HepG2 (cell line): Measurements from ENCODE around the gene SSBP2. TPM values are rescaled to one million over a fixed set of nuclear protein-coding genes. Genes with fewer than 3 reads are reported as not detected.

Experiments
- ATAC-seq: fragments of 200-7000 bp; cut with Tn5 transposase; 3 replicates; pipeline ENCODE4 v1.9.1; 2020; ENCODE audit warnings: mild to moderate bottlenecking, moderate library complexity
- Bru-seq: library from RNA; stranded (reverse); fragments of 400-500 nt; gene quantifications from one replicate; lab custom pipeline; 2021; lab: Mats Ljungman, UMichigan
- BruChase-seq, 2 experiments: library from RNA; stranded (reverse); fragments of 400-500 nt; gene quantifications; one replicate each; lab custom pipeline; 2021; lab: Mats Ljungman, UMichigan
- BruUV-seq: library from RNA; stranded (reverse); fragments of 400-500 nt; replicated peaks from 2 replicates; lab custom pipeline; 2021; lab: Mats Ljungman, UMichigan
- CTCF ChIA-PET: fragments of 300-600 bp; formaldehyde crosslinking; extraction: SDS; loops from one replicate; lab custom pipeline; 2021; ENCODE audit warnings: low total read pairs, inconsistent platforms, low intra/inter-chr PET ratio; lab: Yijun Ruan, JAX
- POLR2A ChIA-PET: fragments of 350-600 bp; sonication (Branson Sonifier 250); formaldehyde crosslinking; loops from one replicate; lab custom pipeline; 2020; ENCODE audit warnings: antibody characterized with exemption, inconsistent platforms; lab: Yijun Ruan, JAX
- DNase-seq: peaks from one replicate; pipeline ENCODE4 v3.0.0-alpha.2; 2015; ENCODE audit warnings: low spot score
- FAIRE-seq: peaks from 3 replicates; lab custom pipeline; 2011; peaks lifted over from hg19 to GRCh38; lab: Jason Lieb, UNC
- H2AFZ ChIP-seq: one replicate; pipeline ENCODE4 v1.6.1; 2011; ENCODE audit warnings: low read length, inconsistent platforms
- H3K27ac ChIP-seq: fragments of 300-600 bp; 3 replicates; pipeline ENCODE4 v1.8.0; 2011; ENCODE audit warnings: mixed run types, mild to moderate bottlenecking, mixed read lengths, low read length, inconsistent platforms; ENCODE audit not compliant: insufficient read depth; ENCODE audit errors: extremely low read length
- H3K27me3 ChIP-seq, 2 experiments: fragments of 200-600 bp in 1 of 2; 2 replicates in 1 of 2; 3 replicates in 1 of 2; pipeline versions ENCODE4 v1.6.0 to v1.8.0; 2011; ENCODE audit warnings: low read length in 2 of 2, mild to moderate bottlenecking in 2 of 2, moderate library complexity in 2 of 2, inconsistent platforms in 1 of 2; ENCODE audit not compliant: insufficient read depth in 2 of 2, control insufficient read depth in 1 of 2
- H3K36me3 ChIP-seq, 2 experiments: fragments of 200-600 bp in 1 of 2; replicated peaks in 1 of 2; 2 replicates in 1 of 2; 3 replicates in 1 of 2; pipeline versions ENCODE4 v1.5.1 to v1.8.0; 2011; ENCODE audit warnings: low read length in 2 of 2, inconsistent platforms in 1 of 2; ENCODE audit not compliant: insufficient read depth in 2 of 2, control insufficient read depth in 1 of 2
- H3K4me1 ChIP-seq: 2 replicates; pipeline ENCODE4 v1.5.1; 2012; ENCODE audit warnings: low read length, inconsistent platforms; ENCODE audit not compliant: insufficient read depth
- H3K4me2 ChIP-seq: 2 replicates; pipeline ENCODE4 v1.6.0; 2011; ENCODE audit warnings: low read depth, low read length, inconsistent platforms
- H3K4me3 ChIP-seq, 3 experiments: fragments of 200-600 bp in 1 of 3; sonication (generic), shearing (Covaris generic) in 1 of 3; replicated peaks in 1 of 3; 2 replicates each; pipeline ENCODE4 v1.5.1; 2011 to 2016; ENCODE audit warnings: low read length in 3 of 3, inconsistent platforms in 2 of 3, low read depth in 2 of 3, mild to moderate bottlenecking in 2 of 3, control low read depth in 1 of 3, mixed read lengths in 1 of 3; ENCODE audit not compliant: insufficient read depth in 1 of 3
- H3K79me2 ChIP-seq: one replicate; pipeline ENCODE4 v1.6.1; 2011; ENCODE audit warnings: low read length, inconsistent platforms; ENCODE audit not compliant: insufficient read depth
- H3K9ac ChIP-seq: 2 replicates; pipeline ENCODE4 v1.6.0; 2011; ENCODE audit warnings: mild to moderate bottlenecking, low read depth, low read length, inconsistent platforms; ENCODE audit not compliant: insufficient read depth
- H3K9me3 ChIP-seq: 2 replicates; pipeline ENCODE4 v1.5.1; 2012; ENCODE audit warnings: mild to moderate bottlenecking, low read length
- H4K20me1 ChIP-seq: 2 replicates; pipeline ENCODE4 v1.6.0; 2011; ENCODE audit warnings: inconsistent platforms, mild to moderate bottlenecking, low read length, moderate library complexity; ENCODE audit not compliant: insufficient read depth
- CCAR2 ChIP-seq: fragments of 200-400 bp; formaldehyde crosslinking; optimal IDR thresholded peaks from 2 replicates; pipeline ENCODE3; 2018; ENCODE audit warnings: low read depth, mild to moderate bottlenecking, low read length, moderate library complexity
- EEA1 ChIP-seq: sonication (generic); formaldehyde crosslinking; IDR thresholded peaks from 2 replicates; pipeline ENCODE4 v1.5.1; 2020; ENCODE audit warnings: mild to moderate bottlenecking, missing genetic modification reagents, borderline replicate concordance
- FIP1L1 ChIP-seq: fragments of 200-400 bp; formaldehyde crosslinking; IDR thresholded peaks from 2 replicates; pipeline ENCODE4 v1.6.1; 2018; ENCODE audit warnings: low read depth, mild to moderate bottlenecking, low read length, moderate library complexity, borderline replicate concordance; ENCODE audit not compliant: insufficient read depth
- FOXP1 ChIP-seq, 2 experiments: fragments of 450-650 bp in 1 of 2; IDR thresholded peaks; 2 replicates each; pipeline ENCODE4 v1.6.1; 2017 to 2018; ENCODE audit warnings: antibody characterized with exemption in 1 of 2
- MED13 ChIP-seq: sonication (generic); formaldehyde crosslinking; IDR thresholded peaks from 2 replicates; pipeline ENCODE4 v1.5.0; 2020; ENCODE audit warnings: missing genetic modification reagents
- SAP130 ChIP-seq: IDR thresholded peaks from 2 replicates; pipeline ENCODE4 v1.6.1; 2016; ENCODE audit warnings: low read depth
- SP5 ChIP-seq: IDR thresholded peaks from 2 replicates; pipeline ENCODE4 v1.6.1; 2016; ENCODE audit warnings: low read depth, borderline replicate concordance
- TP53 ChIP-seq: sonication (generic); formaldehyde crosslinking; conservative IDR thresholded peaks from 2 replicates; pipeline ENCODE4 v1.4.0; 2020; ENCODE audit warnings: missing genetic modification reagents
- ZNF34 ChIP-seq: sonication (generic); formaldehyde crosslinking; IDR thresholded peaks from 2 replicates; pipeline ENCODE4 v1.4.0; 2020; ENCODE audit warnings: mild to moderate bottlenecking, missing genetic modification reagents, borderline replicate concordance
- ZNF577 ChIP-seq: sonication (generic); formaldehyde crosslinking; IDR thresholded peaks from 2 replicates; pipeline ENCODE4 v1.4.0; 2020; ENCODE audit warnings: mild to moderate bottlenecking, low read depth, missing genetic modification reagents, borderline replicate concordance
- ZNF777 ChIP-seq: sonication (generic); formaldehyde crosslinking; IDR thresholded peaks from 2 replicates; pipeline ENCODE4 v1.4.0; 2020; ENCODE audit warnings: missing genetic modification reagents
- WGBS: methylation state at CpG from one replicate; pipeline ENCODE4 v1.1.6; 2017; ENCODE audit warnings: low lambda C conversion rate; 5-methylcytosine and 5-hydroxymethylcytosine counted together
- in situ Hi-C: cut with HindIII; loops from 2 replicates; pipeline ENCODE4 v1.10.0; 2017; ENCODE audit warnings: low pct_unique_long_range_greater_than_20kb; ENCODE audit not compliant: extremely low pct_ligation_motif_present
- intact Hi-C: fragments of 100-400 bp; cut with micrococcal nuclease; formaldehyde crosslinking; loops from one replicate; pipeline ENCODE4 v1.10.0; 2022; ENCODE audit not compliant: unreplicated experiment
- long read RNA-seq, 2 experiments: library from RNA in 1 of 2; library from polyadenylated mRNA in 1 of 2; stranded (forward) in 1 of 2; unstranded in 1 of 2; transcript quantifications; one replicate each; pipeline ENCODE4 v2.0.0, GENCODE V29; 2019 to 2022
- polyA minus RNA-seq, 3 experiments: library from RNA; depleted of rRNA, polyadenylated mRNA; stranded (reverse); fragments of >200 nt; gene quantifications; 2 replicates each; pipeline ENCODE4 v1.2.3, GENCODE V29; 2011; ENCODE audit warnings: low replicate concordance in 1 of 3
- polyA plus RNA-seq, 8 experiments: library from polyadenylated mRNA; depleted of rRNA in 3 of 8; stranded (reverse) in 7 of 8; unstranded in 1 of 8; fragments of >200 nt; fragmentation: Illumina TruSeq in 4 of 8; extraction: Trizol in 4 of 8; gene quantifications; 2 replicates each; pipeline versions ENCODE4 v1.2.1 to v1.2.3, GENCODE V29; 2011 to 2016; ENCODE audit warnings: low read depth in 4 of 8, missing spikeins in 1 of 8, mixed read lengths in 1 of 8; ENCODE audit not compliant: insufficient read depth in 1 of 8
- total RNA-seq, 5 experiments: library from RNA; depleted of rRNA; stranded (reverse); fragments of >200 nt; fragmentation: Illumina TruSeq; extraction: Trizol; gene quantifications; 2 replicates each; pipeline ENCODE4 v1.2.3, GENCODE V29; 2016; ENCODE audit warnings: low read depth in 1 of 5
- TF ChIP-seq, protein P1 (sequence below): sonication (generic); formaldehyde crosslinking; IDR thresholded peaks from 2 replicates; pipeline ENCODE4 v1.8.1; 2023; ENCODE audit warnings: mild to moderate bottlenecking, missing genetic modification reagents
- TF ChIP-seq, protein P2 (sequence below): sonication (generic); formaldehyde crosslinking; IDR thresholded peaks from 2 replicates; pipeline ENCODE4 v1.4.0; 2020; ENCODE audit warnings: missing genetic modification reagents
- TF ChIP-seq, protein P3 (sequence below): sonication (generic); formaldehyde crosslinking; IDR thresholded peaks from 2 replicates; pipeline ENCODE4 v1.8.1; 2023; ENCODE audit warnings: mild to moderate bottlenecking, missing genetic modification reagents, borderline replicate concordance

The SSBP2 gene
- total RNA-seq (2016; rRNA removed; fragmentation: Illumina TruSeq; extraction: Trizol) (not detected in 2 replicates), polyA plus RNA-seq (2011; rRNA removed) (0.01 and 0.16 TPM in 2 replicates), polyA minus RNA-seq (2011; rRNA and poly(A)+ RNA removed; ENCODE audit: low replicate concordance) (7.6 TPM in 1 of 2 replicates, not detected in the other), Bru-seq, nascent RNA (percentile 15 among the genes with signal in this experiment), BruChase-seq, experiment 1, labeled RNA remaining after a 6-hour chase (percentile 10 among the genes with signal in this experiment), BruChase-seq, experiment 2, labeled RNA remaining after a 2-hour chase (percentile 14 among the genes with signal in this experiment)
- not detected in 2 replicates for total RNA-seq (2016; cell fraction: cytosol; rRNA removed; fragmentation: Illumina TruSeq; extraction: Trizol; ENCODE audit: low read depth)
- not detected in 2 replicates for total RNA-seq (2016; cell fraction: insoluble cytoplasmic fraction; rRNA removed; fragmentation: Illumina TruSeq; extraction: Trizol)
- 0.19 TPM in 1 of 2 replicates, not detected in the other for total RNA-seq (2016; cell fraction: membrane; rRNA removed; fragmentation: Illumina TruSeq; extraction: Trizol)
- total RNA-seq (2016; cell fraction: nucleus; rRNA removed; fragmentation: Illumina TruSeq; extraction: Trizol): not detected in 2 replicates
- 0.05 and 0.09 TPM in 2 replicates for polyA plus RNA-seq (2011; cell fraction: cytosol; rRNA removed)
- polyA plus RNA-seq (2011; cell fraction: nucleus; rRNA removed): 0.59 and 0.85 TPM in 2 replicates
- polyA plus RNA-seq (2012): not detected in 2 replicates
- polyA plus RNA-seq (2016; cell fraction: cytosol; fragmentation: Illumina TruSeq; extraction: Trizol; ENCODE audit: low read depth): not detected in 2 replicates
- not detected in 2 replicates for polyA plus RNA-seq (2016; cell fraction: insoluble cytoplasmic fraction; fragmentation: Illumina TruSeq; extraction: Trizol; ENCODE audit: low read depth)
- polyA plus RNA-seq (2016; cell fraction: membrane; fragmentation: Illumina TruSeq; extraction: Trizol; ENCODE audit: low read depth): not detected in 2 replicates
- polyA plus RNA-seq (2016; cell fraction: nucleus; fragmentation: Illumina TruSeq; extraction: Trizol; ENCODE audit: insufficient read depth, low read depth): not detected in 2 replicates
- not detected in 2 replicates for polyA minus RNA-seq (2011; cell fraction: cytosol; rRNA and poly(A)+ RNA removed)
- polyA minus RNA-seq (2011; cell fraction: nucleus; rRNA and poly(A)+ RNA removed): 0.52 and 0.99 TPM in 2 replicates
- long read RNA-seq, experiment 1: 0 reads
- long read RNA-seq, experiment 2: 0 reads

DNA sequence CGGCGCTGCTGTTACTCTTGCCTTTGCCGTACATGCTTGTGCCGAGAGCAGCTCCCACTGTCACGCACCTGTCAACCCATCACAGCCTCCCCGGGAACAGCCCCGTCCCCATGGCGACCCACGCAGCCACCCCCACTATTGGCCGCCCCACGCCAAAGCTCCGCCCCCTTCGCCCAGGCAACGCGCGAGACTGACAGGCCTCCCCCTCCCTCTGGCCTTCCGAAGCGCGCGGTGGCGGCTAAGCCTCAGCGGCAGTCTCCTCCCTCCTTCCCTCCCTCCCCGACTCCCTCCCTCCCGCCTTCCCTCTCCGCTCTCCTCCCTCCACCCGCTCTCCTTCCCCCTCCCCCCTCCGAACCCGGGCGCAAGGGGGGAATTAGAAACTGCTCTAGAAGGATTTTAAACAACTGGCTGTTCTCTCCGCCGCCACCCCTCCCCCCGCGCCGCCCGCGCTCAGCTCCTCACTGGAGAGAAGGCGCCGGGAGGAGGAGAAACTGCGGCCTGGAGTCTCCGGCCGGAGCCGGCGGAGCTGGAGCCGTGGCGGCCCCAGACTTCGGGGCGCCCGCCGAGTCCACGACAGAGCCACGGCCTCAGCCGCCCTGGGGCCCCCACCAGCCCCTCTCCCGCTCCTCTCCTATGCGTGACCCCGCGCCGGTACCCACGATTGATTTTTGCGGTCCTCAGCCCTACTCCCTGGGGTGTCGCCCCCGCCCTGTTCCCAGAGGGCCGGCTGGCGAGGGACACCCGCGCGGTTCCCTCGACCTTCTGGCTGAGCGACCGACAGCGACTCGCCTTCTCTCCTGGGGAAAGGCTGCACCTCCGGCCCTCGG is at the start of gene SSBP2:
Gene SSBP2, minus strand, starts transcription at position 89 of the 827 bp plus-strand sequence. Its CDS starts 55 bp downstream, at position 34.
- intact Hi-C loops (loop anchor here (1.0 to 5.0 kb wide), 3 partner anchors 100 to 415 kb away; partner anchors contain the start of gene ATG10), in situ Hi-C loops (loop anchor here (5.0 kb wide), 1 partner anchor 111 kb away; no protein-coding TSS in a partner anchor)
- ATAC-seq (peak; percentile 89), FAIRE-seq (no peak), DNase-seq (peak; percentile 69)
- Histone ChIP-seq H2AFZ (no peak within 1 kb of the TSS), H3K9ac (peak within 1 kb of the TSS; percentile 15; the same call in 1 of the 2 replicates), H3K9me3 (no peaks in the 10 kb centered on the region), H3K36me3 (no peaks in the 10 kb centered on the region), H3K27ac (no peak within 1 kb of the TSS), H3K27me3 (peaks cover 0 to 26% of the 10 kb centered on the region in 2 experiments; a peak in 4 of 5 replicates), H3K4me3 (peak within 1 kb of the TSS; percentile 60 to 75 (median 73); a peak in 5 of 6 replicates), H4K20me1 (0 out of 2 replicates have a peak, but pooled peaks cover 3% of the 10 kb centered on the region), H3K4me1 (no peaks in the 10 kb centered on the region), H3K4me2 (peak within 1 kb of the TSS; percentile 84), H3K79me2 (no peaks in the 10 kb centered on the region)
- ChIA-PET CTCF (interaction anchor here (0.5 kb wide), 1 partner anchor 1722 kb away, joined by 3 read pairs; no protein-coding TSS in a partner anchor), POLR2A (interaction anchor here (1.1 to 1.4 kb wide), 2 partner anchors 100 to 525 kb away, joined by 4 to 12 read pairs; no protein-coding TSS in a partner anchor)
- no TSS peak for BruUV-seq
- WGBS: 4% methylated on average over 15 of the region's 73 CpGs
- TF ChIP-seq, protein P1, sequence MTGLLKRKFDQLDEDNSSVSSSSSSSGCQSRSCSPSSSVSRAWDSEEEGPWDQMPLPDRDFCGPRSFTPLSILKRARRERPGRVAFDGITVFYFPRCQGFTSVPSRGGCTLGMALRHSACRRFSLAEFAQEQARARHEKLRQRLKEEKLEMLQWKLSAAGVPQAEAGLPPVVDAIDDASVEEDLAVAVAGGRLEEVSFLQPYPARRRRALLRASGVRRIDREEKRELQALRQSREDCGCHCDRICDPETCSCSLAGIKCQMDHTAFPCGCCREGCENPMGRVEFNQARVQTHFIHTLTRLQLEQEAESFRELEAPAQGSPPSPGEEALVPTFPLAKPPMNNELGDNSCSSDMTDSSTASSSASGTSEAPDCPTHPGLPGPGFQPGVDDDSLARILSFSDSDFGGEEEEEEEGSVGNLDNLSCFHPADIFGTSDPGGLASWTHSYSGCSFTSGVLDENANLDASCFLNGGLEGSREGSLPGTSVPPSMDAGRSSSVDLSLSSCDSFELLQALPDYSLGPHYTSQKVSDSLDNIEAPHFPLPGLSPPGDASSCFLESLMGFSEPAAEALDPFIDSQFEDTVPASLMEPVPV (CRISPR knock-in tag): no peak
- TF ChIP-seq ZNF577 (CRISPR knock-in tag) (no peak), SAP130 (CRISPR knock-in tag) (peak; percentile 27; the same call in 1 of the 2 replicates), ZNF34 (CRISPR knock-in tag) (no peak), FIP1L1 (no peak; the same call in 1 of the 2 replicates), EEA1 (CRISPR knock-in tag) (no peak), CCAR2 (no peak), TP53 (CRISPR knock-in tag) (no peak), MED13 (no peak), FOXP1 (IDR thresholded peaks at IDR 0.05) (no peak), FOXP1 (CRISPR knock-in tag; IDR thresholded peaks at IDR 0.05) (peak; percentile 15; the same call in 1 of the 2 replicates), ZNF777 (CRISPR knock-in tag) (peak; percentile 85), SP5 (CRISPR knock-in tag) (no peak)
- TF ChIP-seq, protein P2, sequence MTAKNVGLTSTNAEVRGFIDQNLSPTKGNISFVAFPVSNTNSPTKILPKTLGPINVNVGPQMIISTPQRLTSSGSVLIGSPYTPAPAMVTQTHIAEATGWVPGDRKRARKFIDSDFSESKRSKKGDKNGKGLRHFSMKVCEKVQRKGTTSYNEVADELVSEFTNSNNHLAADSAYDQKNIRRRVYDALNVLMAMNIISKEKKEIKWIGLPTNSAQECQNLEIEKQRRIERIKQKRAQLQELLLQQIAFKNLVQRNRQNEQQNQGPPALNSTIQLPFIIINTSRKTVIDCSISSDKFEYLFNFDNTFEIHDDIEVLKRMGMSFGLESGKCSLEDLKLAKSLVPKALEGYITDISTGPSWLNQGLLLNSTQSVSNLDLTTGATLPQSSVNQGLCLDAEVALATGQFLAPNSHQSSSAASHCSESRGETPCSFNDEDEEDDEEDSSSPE (CRISPR knock-in tag): peak; percentile 52; the same call in 1 of the 2 replicates
- TF ChIP-seq, protein P3, sequence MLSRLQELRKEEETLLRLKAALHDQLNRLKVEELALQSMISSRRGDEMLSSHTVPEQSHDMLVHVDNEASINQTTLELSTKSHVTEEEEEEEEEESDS: no peak
